Activated T-cell treated with anti-CD3 and anti-CD28 coated beads for 4 hours (primary cell): ENCODE results near the gene DGCR8.
A peak's percentile ranks its signal among the peaks of the same experiment; 100 is the strongest.

Source experiments
- DNase-seq: peaks from one replicate; pipeline ENCODE4 v3.0.0-alpha.2; 2020

The DGCR8 gene

DNA sequence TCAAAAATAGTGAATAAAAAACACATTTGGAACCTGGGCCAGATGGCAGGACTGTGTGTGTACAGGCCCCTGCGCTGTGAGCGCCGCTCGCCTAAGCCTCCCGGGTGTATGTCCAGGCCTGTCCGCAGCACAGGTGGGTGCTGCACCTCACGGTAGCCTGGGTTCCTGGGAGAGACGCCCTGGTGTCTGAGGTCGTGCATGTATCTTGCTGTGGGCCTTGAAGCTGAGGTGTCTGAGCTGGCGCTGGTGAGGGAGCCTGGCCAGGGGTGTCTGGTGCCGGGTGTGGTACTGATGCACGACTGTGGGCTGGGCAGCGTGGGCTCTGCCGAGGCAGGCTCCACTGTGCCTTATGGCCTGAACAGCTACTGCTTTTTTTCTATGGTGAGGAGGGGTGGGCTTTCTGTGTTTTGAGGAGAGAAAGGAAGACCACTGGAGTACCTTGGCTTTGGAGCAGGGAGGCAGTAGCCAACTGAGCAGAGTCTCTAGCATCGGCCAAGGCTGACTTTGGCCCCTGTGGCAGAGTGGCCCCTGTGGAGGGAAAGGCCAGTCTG lies 47.4 kb downstream of the DGCR8 start:
- DNase-seq: no peak

DNA sequence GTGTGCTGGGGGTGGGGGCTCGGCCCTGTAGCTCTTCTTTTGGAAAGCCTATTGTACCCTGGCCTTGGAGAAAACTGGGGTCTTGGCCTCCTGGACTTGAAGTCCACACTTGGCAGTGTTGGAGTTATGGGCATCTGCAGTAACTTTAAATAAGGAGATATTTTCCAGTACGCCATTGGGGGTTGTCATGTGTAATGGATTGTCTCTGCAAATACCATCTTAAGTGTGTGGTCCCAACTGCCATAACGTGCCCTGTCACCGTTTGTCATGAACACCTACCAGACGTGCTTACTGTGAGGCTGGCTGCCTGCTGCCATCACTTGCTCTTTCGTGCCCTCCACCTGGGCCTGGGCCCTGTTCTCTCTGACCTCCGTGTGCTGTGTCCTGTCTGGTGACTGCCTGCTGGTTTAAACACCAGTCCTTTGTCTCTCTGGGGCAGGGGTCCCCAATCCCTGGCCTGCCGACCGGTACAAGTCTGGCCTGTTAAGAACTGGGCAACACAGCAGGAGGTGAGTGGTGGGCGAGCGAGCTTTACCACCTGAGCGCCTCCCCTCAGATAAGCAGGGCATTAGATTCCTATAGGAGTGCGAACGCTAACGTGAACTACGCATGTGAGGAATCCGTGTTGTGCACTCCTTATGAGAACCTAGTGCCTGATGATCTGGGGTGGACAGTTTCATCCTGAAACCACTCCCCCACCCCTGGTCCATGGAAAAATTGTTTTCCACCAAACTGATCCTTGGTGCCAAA lies 48.0 kb downstream of the DGCR8 start:
- no peak for DNase-seq

DNA sequence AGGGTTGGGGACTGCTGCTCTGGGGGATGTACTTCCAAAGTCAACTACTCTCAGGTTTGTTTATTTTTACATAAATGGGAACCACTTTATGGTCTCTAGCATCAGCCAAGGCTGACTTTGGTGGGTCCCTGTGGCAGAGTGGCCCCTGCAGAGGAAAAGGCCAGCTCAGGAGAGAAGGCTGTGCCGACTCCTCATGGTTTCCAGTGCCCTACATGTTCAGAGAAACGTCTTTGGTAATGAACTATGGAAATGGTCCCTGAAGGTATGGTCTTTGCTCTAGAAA lies 48.5 kb downstream of the DGCR8 start:
- DNase-seq: no peak

DNA sequence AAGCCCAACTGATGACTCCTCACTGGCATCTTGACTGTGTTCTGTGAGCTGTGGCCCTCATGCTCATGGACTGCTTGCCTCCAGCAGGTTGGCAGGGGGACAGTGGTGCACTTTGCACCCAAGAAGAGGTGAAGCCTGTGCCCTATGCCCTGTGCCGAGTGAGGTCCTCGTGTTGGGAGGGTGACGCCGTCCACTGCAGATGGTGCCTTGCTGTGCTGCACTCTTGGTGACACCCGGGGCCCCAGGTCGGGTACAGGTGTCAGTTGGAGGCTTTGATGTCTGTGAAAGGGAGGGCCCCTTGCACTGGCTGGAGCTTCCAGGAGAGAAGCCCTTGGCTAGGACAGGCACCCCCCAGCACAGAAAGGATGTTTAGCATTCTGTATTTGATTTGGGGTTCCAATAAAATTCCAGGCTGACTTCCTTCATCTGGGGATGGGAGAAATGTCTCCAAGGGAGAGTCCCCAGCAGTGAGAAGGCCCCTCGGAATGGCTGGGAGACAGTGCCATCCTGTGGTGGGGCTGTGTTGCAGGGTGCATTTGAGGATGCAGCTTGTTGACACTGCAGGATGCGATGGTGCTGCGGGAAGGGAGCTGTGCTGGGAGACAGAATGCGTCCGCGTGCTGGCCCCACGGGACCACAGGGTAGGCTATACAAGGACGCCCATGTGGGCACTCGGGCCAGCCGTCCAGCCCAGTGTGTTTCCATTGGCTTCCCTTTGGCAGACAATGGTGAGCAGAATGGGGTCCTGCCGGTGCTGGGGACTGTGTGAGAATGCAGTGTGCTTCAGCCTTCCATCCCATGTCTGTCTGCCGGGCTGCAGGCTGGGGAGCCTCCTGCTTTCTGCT lies 49.1 kb downstream of the DGCR8 start:
- peak; percentile 34 for DNase-seq

DNA sequence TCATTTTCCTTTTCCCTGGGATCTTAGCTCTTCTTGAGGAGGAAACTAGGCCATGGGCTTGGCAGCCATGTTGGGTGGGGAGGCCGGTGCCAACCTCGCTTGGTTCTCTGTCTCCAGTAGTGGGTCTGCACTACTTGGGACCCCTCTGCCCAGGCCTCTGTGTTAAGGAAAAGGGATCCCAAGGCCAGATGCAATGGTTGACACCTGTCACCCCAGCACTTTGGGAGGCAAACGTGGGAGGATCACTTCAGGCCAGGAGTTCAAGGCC lies 49.6 kb downstream of the DGCR8 start:
- no peak for DNase-seq

DNA sequence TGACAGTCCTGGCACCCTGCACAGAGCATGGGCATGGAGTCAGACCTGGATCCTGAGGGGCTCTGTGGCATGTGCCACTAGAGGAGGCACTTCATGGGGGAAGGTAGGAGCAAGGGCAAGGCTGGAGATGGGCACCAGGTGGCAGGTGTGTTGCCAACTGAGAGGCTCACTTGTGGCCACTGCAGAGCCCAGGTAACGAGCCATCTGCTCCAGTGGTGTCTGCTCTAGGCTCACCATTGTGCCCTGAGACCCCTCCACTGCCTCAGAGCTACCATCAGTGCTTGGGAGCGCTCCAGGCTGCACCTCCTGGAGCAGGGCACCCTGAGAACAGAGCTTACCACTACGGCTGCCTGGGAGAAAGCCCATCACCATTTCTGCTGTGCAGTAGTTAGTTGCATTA lies 50.3 kb downstream of the DGCR8 start:
- no peak for DNase-seq

DNA sequence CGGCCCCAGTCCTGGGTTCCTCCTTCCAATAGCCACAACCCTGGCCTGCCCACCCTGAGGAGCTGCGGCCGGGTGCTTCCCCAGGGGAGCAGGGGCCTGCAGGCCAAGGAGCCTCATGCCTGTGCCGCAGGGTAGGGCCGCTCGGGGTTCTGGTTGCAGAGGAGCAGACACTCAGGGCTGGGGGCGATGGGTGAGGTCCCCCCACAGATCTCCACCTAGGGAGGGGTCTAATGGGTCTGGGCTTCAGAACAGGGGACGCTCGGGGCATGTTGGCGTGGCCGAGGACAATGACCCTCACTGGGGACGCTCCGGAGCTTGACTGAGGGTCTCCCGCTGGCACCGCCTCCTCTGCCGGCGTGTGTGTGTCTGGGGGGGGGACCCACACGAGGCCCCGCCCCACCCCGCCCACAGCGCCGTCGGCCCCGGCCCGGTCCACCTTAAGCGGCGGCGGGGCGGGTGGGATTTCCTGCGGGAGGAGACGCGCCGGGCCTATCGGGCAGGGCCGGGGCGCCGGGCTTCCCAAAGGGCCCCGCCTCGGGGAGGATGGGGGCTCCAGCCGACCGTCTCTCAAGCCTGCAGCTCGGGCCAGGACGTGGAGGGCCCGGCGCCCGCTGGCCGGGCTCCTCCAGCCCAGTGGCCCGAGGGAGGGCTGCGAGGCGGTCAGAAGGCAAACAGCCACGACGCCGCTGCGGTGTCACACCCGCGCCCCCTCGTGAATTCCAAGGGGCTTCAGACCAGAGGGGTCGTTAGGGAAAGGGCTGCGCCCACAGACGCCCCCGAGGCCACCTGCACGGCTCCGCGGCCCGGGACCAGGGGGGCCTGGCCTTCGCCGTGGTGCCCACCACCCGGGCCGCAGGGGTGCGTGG lies 50.9 kb downstream of the DGCR8 start:
- DNase-seq: peak; percentile 72

DNA sequence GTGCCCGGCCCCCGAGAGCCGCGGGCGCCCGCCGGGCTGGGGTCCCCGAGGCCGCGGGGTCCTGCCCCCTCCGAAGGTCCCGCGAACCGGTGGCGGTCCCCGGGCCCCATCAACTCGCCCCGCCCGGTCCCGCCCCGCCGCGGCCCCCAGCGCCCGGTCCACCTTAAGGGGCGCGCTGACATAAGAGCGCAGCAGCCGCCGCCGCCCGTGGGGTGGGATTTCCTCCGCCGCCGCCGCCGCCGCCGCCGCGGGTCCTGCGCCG lies 51.5 kb downstream of the DGCR8 start, which contains the start of gene ZDHHC8:
Gene ZDHHC8 (plus strand): TSS at position 208 of the 262 bp plus-strand sequence. CDS start 144 bp downstream, outside the sequence.
- peak; percentile 33 for DNase-seq

DNA sequence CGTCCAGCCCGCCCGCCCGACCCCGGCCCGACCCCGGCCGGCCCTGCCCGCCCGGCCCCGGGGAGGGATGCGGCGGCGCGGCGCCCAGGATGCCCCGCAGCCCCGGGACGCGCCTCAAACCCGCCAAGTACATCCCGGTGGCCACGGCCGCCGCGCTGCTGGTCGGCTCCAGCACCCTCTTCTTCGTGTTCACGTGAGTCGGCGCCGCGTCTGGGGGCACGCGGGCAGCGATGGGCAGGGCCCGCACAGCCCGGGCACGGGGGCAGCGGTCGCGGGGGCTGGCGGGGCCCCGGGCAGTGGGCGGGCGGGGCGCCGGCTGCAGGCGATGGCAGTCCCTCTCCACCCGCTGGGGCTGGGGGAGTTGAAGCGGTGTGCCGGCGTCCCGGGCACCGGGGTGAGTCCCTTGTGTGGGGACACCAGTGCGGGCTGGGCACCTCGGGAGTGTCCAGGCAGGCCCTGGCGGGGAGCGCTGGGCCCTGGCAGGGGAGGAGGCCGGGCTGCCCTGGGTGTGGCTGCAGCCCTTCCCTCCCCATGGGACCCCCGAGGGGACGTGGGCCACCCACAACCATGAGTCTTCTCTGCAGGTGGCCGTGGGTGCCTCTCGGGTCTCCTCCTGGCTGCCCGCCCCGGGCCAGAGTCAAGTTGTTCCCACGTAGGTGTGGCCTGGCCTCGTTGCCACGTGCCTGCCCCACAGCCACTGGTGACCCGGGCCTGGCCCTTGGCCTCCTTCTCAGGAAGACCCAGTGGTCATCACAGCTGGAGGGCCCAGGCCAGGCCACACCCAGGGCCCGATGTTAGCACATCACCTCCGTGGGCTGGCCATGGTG lies 52.0 kb downstream of the DGCR8 start:
- DNase-seq: no peak

DNA sequence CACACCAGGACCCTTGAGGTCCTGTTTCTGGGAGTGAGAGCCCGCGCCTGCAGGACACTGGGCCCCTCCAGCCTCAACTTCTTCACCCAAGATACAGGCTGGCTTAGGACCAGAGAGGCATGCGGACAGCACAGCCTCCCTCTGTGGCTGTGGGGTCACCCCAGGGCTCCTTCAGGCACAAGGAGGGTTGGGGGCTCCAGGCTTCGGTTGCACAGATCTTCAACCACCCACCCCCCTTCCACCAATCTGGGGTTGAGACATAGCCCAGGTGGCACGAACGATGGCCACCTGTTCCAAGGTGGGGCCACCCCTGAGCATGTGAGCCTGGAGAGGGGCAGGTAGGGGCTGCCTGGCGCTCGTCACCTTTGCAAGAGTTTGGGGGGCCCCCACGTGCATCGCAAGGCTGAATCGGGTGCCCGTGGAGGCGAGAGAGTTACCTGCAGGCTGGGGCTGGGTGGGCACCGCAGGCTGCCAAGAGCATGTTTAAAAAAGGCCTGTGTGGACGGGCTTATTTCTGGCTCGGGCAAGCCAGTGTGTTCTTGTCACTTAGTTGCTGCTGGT lies 52.7 kb downstream of the DGCR8 start:
- DNase-seq: no peak

DNA sequence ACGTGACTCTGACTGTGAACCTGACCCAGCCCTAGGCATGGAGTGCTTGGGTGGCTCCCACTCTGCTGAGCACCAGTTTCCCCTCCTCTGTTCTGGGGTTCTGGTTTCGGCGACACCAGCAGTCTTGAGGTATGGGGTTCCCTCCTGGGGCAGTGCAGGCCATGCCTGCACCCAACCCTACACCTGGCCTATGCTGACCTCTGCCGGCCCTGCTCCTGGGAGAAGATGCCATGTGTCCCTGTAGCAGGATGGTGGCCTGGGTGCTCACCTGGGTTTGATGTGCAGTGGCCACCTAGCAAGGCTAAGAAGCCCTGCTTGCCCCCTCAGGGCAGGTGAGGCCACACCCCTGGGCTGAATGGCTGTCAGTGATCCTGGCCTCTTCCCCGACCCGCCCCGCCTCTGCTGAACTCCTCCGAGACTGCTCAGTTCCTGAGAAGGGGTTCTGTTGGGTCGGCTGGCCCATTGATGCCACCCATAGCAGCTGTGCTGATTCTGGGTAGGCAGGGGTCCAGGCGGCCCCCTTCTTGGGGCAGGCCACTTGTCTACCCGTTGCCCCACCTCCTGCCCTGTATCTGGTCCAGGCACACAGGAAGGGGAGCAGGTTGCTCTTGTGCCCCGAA lies 54.0 kb downstream of the DGCR8 start:
- no peak for DNase-seq

DNA sequence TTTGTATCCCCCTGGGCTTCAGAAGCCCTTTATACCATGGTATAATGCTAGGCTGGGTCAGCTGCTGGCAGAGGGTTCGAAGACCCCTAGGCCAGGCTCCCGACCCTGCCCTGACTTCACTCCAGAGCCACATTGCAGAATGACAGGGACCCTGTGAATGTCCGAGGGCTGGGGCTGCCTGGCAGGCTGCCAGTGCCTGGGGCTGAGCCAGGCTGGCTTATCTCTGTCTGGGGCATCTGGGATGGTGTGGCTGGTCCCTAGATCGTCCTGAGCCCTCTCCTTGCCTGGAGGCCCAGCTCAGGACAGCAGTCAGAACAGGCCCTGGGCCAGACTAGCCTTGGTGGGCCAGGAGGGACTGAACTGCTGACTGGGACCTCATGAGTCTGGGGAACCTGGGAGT lies 55.2 kb downstream of the DGCR8 start:
- no peak for DNase-seq

DNA sequence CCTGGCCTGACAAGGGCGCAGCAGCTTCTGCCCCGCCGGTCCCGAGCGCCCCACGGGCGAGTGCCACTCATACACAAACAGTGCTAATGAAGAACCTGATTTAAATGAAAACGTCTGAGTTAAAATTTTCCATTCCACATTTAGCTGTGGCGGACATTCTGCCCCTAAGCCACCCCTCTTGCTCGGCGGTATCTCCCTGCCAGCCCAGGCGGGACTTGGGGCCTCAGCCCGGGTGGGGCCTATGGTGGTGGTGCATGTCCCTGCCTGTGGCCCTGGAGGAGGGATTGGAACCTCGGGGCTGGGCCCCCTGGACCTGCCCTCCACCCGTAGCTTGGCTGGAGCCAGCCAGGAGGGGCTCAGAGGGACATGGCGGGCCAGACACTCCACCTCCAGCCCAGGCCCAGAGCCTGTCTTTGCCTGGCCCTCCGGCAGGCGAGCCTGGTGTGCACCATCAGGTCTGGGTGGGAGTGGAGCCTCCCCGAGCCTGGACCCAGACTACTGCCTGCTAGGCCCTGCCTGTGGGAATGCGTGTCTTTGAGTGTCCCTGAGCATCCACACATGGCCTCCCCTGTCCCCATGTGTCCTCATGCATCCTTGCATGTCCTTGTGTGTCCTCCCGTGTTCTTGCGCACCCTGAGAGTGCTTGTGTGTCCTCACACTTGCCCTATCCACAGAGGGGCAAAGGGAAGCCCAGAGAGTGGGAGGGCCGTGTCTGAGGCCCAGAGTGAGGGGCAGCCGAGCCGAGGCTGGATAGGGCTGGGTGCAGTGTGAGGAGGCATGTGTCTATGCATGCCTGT lies 56.0 kb downstream of the DGCR8 start:
- no peak for DNase-seq

DNA sequence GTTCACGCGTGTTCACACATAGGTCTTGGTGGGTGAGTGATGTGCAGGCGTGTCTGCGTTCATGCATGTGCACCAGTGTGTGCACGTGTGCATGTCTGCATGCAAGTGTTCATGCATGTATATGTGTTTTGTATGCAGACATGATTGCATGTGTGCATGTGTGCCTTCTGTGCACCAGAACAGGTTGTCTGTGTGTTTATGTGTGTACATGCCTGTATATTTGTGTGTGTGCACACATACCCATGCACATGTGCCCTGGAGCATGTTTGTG lies 56.5 kb downstream of the DGCR8 start:
- no peak for DNase-seq

DNA sequence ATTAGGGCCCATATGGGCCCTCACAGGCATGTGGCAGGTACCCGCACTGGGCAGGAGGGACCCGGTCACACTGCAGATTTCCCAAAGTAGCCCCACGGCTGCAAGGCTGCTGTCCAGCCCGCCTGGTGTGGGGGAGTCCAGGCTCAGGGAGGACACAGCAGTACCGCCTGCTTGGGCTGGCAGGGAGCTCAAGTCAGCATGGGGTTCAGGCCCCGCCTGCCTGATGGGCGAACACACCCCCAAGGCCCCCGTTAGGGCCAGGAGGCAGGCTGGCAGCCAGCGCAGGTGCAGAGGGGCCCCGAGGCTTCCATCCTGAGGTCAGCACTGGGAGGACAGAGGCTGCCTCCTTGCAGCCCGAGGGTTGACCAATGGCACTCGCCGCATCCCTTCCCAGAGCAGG lies 57.1 kb downstream of the DGCR8 start:
- DNase-seq: no peak

DNA sequence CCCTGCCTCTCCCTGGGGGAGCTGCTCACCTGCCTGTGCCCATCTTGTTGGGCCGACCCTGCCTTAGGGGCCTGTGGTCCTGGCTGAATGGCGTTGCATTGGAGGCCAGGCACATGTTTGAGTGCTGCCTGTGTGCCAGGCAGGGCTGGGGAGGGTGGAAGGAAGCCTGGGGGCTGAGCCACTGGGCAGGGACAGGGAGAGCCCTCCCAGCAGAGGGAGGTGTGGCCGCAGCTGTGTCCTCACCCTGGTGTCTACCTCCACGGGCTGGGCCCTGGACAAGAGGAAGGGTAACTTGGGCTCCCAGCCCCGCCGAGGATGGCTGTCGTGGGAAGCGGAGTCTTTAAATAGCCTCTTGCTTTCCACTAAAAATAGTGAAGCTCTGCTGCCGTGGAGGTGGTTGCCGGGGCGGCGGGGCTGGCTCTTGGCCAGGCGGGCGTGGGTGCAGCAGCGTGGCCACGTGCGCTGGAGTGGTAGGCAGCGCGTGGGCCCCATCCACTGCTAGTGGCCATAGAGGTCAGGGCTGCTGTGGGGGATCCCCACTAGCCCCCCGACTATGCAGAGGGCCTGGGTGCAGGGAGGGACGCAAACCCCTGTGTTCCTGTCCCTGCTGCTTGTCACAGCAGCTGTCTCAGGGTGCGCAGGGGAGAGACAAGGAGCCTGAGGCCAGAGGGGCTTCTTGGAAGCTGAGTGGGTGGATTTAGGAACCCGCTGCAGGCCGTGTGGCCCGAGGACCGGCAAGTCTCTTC lies 57.8 kb downstream of the DGCR8 start:
- DNase-seq: no peak

DNA sequence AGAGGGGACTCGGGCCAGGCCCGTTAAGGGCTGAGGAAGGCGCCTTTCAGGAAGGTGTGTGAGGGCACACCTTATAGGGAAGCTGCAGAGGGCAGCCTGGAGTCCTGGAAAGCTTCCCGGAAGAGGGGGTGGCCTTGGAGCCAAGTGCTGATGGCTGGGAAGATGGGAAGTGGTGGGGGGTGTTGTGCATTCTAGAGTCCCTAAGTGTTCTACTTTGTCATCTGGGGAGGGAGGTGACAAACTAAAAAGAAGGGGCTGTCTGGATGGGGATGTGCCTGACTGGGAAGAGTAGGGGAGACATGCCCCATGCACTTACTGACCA lies 58.3 kb downstream of the DGCR8 start:
- DNase-seq: no peak

DNA sequence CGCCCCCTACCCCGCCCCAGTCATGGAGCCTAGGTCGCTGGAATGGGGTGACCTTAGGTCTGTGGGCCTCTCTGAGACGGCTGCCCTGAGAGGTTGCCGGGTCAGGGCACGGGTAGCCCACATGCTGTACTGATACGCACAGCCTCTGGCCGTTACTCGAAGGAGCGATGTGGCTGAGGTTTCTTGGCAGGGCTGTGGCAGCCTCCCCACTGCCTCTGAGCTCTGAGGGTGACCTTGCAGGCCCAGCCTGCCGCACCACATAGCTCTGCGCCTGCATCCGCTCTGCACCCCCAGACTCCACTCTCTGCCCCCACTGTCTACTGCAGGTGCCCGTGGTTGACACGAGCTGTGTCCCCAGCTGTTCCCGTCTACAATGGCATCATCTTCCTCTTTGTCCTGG lies 58.8 kb downstream of the DGCR8 start:
- DNase-seq: no peak

DNA sequence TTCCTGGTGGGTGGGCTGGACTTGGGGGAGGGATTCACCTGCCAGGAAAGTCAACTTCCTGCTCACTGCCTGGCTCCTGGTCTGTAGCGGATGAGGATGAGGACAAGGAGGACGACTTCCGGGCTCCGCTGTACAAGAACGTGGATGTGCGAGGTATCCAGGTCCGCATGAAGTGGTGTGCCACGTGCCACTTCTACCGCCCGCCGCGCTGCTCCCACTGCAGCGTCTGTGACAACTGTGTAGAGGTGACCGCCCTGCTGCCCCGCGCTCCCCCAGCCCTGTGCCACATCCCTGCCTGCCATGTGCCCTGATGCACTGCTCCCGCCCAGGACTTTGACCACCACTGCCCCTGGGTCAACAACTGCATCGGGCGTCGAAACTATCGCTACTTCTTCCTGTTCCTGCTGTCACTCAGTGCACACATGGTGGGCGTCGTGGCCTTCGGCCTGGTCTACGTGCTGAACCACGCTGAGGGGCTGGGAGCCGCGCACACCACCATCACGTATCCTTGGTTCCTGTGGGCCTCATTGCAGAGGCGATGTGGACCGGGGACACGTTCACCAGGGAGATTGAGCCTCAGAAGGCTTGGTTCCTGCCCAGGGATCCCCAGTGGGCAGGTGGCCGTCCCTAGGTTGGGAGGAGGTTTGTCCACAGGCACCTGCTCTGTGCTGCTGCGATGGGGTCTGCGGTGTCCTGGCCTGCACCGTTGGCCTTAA lies 59.5 kb downstream of the DGCR8 start:
- DNase-seq: no peak

DNA sequence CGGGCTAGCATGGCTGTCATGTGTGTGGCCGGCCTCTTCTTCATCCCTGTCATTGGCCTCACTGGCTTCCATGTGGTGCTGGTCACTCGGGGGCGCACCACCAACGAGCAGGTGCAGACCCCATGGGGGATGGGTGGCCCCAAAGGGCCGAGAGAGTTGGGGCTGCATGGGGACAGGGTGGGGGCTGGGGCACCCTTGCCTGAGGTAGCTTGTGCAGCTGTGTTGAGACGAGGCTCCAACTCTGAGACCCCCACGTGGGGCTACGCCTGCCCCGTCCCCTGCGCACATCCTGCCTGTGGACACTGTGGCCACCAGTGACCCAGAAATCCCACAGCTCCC lies 60.0 kb downstream of the DGCR8 start:
- no peak for DNase-seq
